Activated naive CD4-positive, alpha-beta T cell treated with anti-CD3 and anti-CD28 coated beads for 36 hours (primary cell): ENCODE results near the gene PYGL. TPM values are rescaled to one million over a fixed set of nuclear protein-coding genes. Genes with fewer than 3 reads are reported as not detected.
A peak's percentile ranks its signal among the peaks of the same experiment; 100 is the strongest.
"Not testable (repeated sequence)": the region's sequence is repeated elsewhere in the genome, so short reads cannot be mapped to it uniquely, and the experiment has no call there.

Experiments
- CTCF ChIA-PET: fragments of 350-600 bp; sonication (Branson Sonifier 250); formaldehyde crosslinking; loops from one replicate; lab custom pipeline; 2021; ENCODE audit warnings: antibody characterized with exemption; lab: Charles Lee
- DNase-seq: peaks from one replicate; pipeline ENCODE4 v3.0.0-alpha.2; 2020
- H3K27ac Mint-ChIP-seq: one replicate; pipeline ENCODE4 v1.8.0; 2021; ENCODE audit warnings: mild to moderate bottlenecking, mixed read lengths
- H3K27me3 Mint-ChIP-seq: one replicate; pipeline ENCODE4 v1.8.0; 2021; ENCODE audit warnings: low read depth, mixed read lengths
- H3K36me3 Mint-ChIP-seq: one replicate; pipeline ENCODE4 v1.8.0; 2021; ENCODE audit warnings: low read depth, mixed read lengths
- H3K4me1 Mint-ChIP-seq: one replicate; pipeline ENCODE4 v1.8.0; 2021; ENCODE audit warnings: low read depth, mixed read lengths
- H3K4me3 Mint-ChIP-seq: one replicate; pipeline ENCODE4 v1.8.0; 2021; ENCODE audit warnings: mild to moderate bottlenecking, moderate library complexity, mixed read lengths
- H3K9me3 Mint-ChIP-seq: one replicate; pipeline ENCODE4 v1.8.0; 2021; ENCODE audit warnings: mixed read lengths
- intact Hi-C: fragments of 100-400 bp; cut with micrococcal nuclease; formaldehyde crosslinking; loops from one replicate; pipeline ENCODE4 v1.15.1; 2023
- total RNA-seq, 2 experiments: library from RNA; stranded (reverse); gene quantifications; one replicate each; pipeline ENCODE4 v1.2.3, GENCODE V29; 2021

Gene PYGL
- total RNA-seq, 2 experiments from 2014 or later = 0.37 to 0.38 TPM

DNA sequence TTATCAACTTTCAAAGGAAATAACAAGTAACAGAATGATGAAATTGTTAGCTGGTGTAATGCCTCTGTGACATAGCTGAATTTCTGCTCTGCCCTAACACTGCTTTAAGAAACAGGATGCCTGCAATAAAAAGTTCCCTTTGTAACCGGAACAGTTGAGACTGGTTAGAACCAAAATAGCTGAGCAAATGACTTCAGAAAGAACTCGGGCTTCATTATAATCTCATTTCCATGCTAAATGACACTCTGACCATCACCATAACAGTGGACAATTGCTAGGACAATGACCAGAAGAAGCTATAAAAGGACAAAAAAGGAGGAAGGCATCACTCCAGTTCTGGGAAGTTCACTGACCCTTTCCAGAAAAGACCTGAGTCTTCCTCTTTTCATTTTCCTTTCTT lies 23.5 kb upstream of the PYGL start:
- H3K27me3 Mint-ChIP-seq = peaks cover 2% of the 10 kb centered on the region
- intact Hi-C loops = no loop called here
- H3K9me3 Mint-ChIP-seq = no peaks in the 10 kb centered on the region
- no peaks in the 10 kb centered on the region for H3K36me3 Mint-ChIP-seq
- no peak for DNase-seq
- no peak overlapping the region for H3K4me3 Mint-ChIP-seq
- CTCF ChIA-PET = no interaction called here
- no peak overlapping the region for H3K27ac Mint-ChIP-seq
- no peaks in the 10 kb centered on the region for H3K4me1 Mint-ChIP-seq

DNA sequence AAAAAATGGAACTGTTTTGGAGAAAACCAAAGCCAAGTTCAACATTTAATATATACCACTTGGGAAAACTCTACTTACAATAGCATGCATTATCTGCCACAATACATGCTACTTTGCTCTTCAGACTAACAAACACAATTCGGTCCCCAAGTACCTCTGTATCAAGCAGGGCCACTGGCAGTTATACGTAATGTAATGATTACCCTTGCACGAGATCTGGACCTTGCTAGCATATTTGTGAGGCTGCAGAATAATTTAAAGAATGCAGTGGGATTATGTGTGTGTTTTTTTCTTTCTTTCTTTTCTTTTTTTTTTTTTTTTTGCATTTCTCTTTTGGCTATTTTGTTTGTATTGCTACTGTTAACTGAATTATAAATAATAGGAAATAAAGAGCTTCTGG lies 22.8 kb upstream of the PYGL start:
- H3K27me3 Mint-ChIP-seq = no peaks in the 10 kb centered on the region
- intact Hi-C loops = no loop called here
- H3K9me3 Mint-ChIP-seq = no peaks in the 10 kb centered on the region

DNA sequence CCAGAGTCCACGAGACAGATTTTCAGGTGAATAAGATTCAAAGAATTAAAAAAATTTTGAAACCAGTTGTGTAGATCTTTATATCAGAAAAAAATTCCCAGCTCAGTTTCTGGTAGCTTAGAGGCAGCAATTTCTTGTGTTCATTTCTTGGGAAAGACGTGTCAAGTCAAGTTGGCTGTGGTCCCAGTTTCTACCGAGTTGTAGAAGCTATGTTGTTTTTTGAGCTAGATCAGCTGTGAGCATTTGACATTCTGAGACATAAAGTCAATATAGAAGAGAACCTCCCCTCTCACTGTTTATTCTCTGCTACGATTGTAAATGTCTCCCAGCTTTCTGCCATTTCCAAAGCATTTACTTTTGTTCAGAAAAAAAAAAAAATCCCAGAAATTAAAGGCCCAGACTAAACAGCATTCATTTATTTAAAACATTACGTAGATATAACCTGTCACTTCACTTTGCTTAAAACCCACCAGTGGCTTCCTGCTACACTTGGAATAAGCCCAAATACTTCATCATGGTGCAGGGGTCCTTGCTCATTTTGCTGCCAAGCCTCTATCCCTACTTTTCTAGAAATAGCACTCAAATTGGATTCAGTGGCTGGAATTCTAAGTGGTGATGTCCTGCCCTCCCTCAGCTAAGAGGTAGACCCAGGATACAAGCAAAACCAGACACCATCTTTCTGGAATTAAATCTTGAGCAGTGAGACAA lies 20.6 kb upstream of the PYGL start:
- Mint-ChIP-seq H3K27ac (no peak overlapping the region), H3K27me3 (peaks cover 5% of the 10 kb centered on the region), H3K9me3 (no peaks in the 10 kb centered on the region), H3K36me3 (no peaks in the 10 kb centered on the region), H3K4me3 (no peak overlapping the region), H3K4me1 (no peaks in the 10 kb centered on the region)
- CTCF ChIA-PET = no interaction called here
- intact Hi-C loops = no loop called here
- no peak for DNase-seq

More for the DNA sequence above, 22.8 kb upstream of the PYGL start:
- H3K4me3 Mint-ChIP-seq = no peak overlapping the region
- no peaks in the 10 kb centered on the region for H3K4me1 Mint-ChIP-seq
- CTCF ChIA-PET = no interaction called here
- no peak for DNase-seq
- H3K27ac Mint-ChIP-seq = no peak overlapping the region
- H3K36me3 Mint-ChIP-seq = no peaks in the 10 kb centered on the region

DNA sequence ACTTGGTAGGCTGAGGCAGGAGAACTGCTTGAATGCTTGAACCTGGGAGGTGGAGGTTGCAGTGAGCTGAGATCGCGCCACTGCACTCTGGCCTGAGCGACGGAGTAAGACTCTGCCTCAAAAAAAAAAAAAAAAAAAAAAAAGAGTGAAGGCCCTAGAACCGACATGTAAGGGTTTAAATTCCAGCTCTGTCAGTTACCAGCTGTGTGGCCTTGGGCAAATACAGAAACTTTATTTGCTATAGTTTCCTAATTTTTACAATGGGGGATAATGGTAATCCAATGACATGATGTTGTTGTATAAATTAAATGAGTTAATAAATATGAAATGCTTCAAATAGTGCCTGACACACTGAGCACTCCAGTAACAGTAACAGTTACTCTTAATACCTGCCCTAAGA lies 19.6 kb upstream of the PYGL start:
- DNase-seq = no peak
- H3K36me3 Mint-ChIP-seq = no peaks in the 10 kb centered on the region
- H3K4me1 Mint-ChIP-seq = no peaks in the 10 kb centered on the region
- H3K27ac Mint-ChIP-seq = no peak overlapping the region
- no peaks in the 10 kb centered on the region for H3K9me3 Mint-ChIP-seq
- H3K4me3 Mint-ChIP-seq = no peak overlapping the region
- peaks cover 5% of the 10 kb centered on the region for H3K27me3 Mint-ChIP-seq
- intact Hi-C loops = no loop called here
- CTCF ChIA-PET = interaction anchor here (0.6 kb wide), 1 partner anchor 174 kb away, joined by 6 read pairs; no protein-coding TSS in a partner anchor

DNA sequence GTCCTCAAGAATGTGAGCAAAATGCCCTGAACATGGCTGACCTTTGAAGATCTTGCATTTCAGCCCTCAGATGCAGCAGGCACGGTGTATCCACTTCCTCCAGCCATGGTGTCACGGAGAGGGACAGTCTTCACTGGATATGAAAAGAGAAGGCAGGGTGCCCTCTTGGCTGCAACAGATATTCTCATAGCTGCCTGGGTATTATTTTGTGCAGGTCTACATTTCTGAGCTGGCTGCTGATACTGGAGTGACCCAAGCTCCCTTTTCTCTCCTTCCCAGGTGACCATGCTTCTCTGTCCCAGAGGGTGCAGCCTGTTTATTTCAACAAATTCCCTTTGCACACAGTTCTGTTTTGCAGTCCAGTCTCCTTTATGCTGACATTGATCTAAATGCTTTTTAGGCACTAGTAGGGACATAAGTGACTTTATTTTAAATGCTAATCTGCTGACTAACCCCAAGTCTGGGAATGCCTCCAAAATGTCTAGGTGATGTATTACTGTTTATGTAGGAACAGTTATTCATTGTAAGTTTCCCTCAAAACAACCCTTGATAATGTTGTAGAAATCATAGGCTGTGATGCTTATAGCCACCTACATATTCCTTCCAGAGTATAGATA lies 17.4 kb upstream of the PYGL start:
- intact Hi-C loops = no loop called here
- no peaks in the 10 kb centered on the region for H3K36me3 Mint-ChIP-seq
- no peak for DNase-seq
- CTCF ChIA-PET = no interaction called here
- peaks cover 5% of the 10 kb centered on the region for H3K27me3 Mint-ChIP-seq
- H3K4me1 Mint-ChIP-seq = no peaks in the 10 kb centered on the region
- H3K4me3 Mint-ChIP-seq = no peak overlapping the region
- H3K9me3 Mint-ChIP-seq = no peaks in the 10 kb centered on the region
- H3K27ac Mint-ChIP-seq = no peak overlapping the region

DNA sequence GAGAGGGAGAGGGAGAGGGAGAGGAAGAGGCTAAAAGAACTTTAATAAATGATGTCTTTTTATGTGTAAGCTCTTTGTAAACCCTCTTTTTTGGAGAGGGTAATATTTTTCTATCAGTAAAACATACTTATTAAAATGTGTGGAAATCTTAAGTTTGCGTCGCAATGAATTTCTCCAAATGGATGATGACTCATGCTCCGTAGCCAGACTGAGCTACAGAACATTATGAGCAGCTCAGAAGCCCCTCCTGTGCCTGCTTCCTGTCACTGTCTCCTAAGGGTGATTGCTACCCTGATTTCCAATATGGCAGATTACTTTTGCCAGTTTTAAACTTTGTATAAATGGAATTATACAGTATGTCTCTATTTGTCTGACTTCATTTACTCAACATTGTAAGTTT lies 13.0 kb upstream of the PYGL start:
- Mint-ChIP-seq H3K36me3 (no peaks in the 10 kb centered on the region), H3K9me3 (no peaks in the 10 kb centered on the region), H3K27me3 (peaks cover 5% of the 10 kb centered on the region), H3K4me3 (no peak overlapping the region), H3K27ac (no peak overlapping the region), H3K4me1 (peaks cover 6% of the 10 kb centered on the region)
- no peak for DNase-seq
- CTCF ChIA-PET = interaction anchor here (0.6 to 0.9 kb wide), 2 partner anchors 9 to 34 kb away, joined by 4 to 5 read pairs; no protein-coding TSS in a partner anchor
- intact Hi-C loops = loop anchor here (5.0 kb wide), 2 partner anchors 80 to 695 kb away; partner anchors contain the start of gene FRMD6

DNA sequence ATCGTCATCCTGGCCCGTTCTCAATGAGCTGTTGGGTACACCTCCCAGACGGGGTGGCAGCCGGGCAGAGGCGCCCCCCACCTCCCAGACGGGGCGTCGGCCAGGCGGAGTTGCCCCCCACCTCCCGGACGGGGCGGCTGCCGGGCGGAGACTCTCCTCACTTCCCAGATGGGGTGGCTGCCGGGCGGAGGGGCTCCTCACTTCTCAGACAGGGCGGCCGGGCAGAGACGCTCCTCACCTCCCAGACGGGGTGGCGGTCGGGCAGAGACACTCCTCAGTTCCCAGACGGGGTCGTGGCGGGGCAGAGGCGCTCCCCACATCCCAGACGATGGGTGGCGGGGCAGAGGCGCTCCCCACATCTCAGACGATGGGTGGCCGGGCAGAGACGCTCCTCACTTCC lies 12.1 kb upstream of the PYGL start:
- H3K36me3 Mint-ChIP-seq, H3K9me3 Mint-ChIP-seq, H3K4me1 Mint-ChIP-seq, H3K4me3 Mint-ChIP-seq, H3K27ac Mint-ChIP-seq, DNase-seq, CTCF ChIA-PET, H3K27me3 Mint-ChIP-seq: not testable (repeated sequence)
- intact Hi-C loops = loop anchor here (5.0 kb wide), 2 partner anchors 79 to 696 kb away; partner anchors contain the start of gene FRMD6

DNA sequence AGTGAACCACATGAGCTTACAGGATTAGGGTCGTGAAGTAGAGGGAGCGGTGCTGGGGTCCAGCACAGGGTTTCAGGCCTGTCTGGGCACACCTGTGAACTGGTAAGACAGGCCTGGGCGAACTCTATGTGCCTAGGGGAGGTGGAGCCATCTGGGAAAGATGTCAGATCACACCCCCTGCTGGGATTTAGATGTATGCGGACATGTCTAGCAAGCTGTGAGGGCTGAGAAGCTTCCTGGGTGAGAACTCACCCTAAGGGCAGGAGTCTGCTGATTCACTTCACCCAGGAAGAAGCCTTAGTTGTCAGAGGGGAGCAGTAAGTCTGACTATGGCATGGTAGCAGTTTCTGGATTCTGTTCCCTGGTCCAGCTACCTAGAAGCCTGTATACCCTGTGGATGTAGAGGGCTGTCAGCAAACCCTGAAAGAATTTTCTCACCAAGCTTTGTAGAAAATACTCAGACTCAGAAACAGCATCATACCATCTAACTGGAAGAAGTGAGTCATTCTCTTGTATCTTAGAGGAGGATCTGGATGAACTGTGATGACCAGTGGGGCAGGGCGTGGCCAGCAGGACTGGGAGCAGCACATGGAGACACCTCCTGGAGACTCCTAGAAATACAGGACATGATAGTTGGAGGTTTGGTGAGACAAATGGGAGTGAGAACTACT lies 11.2 kb upstream of the PYGL start:
- no peaks in the 10 kb centered on the region for H3K27me3 Mint-ChIP-seq
- DNase-seq = peak; percentile 62
- H3K36me3 Mint-ChIP-seq = no peaks in the 10 kb centered on the region
- H3K4me1 Mint-ChIP-seq = peaks cover 6% of the 10 kb centered on the region
- H3K4me3 Mint-ChIP-seq = no peak overlapping the region
- no peaks in the 10 kb centered on the region for H3K9me3 Mint-ChIP-seq
- CTCF ChIA-PET = interaction anchor here (1.1 to 1.9 kb wide), 3 partner anchors 19 to 263 kb away, joined by 3 to 5 read pairs (median 5); partner anchors contain the start of gene TRIM9
- intact Hi-C loops = loop anchor here (1.0 to 5.0 kb wide), 5 partner anchors 78 to 825 kb away; partner anchors contain the start of gene FRMD6
- no peak overlapping the region for H3K27ac Mint-ChIP-seq

DNA sequence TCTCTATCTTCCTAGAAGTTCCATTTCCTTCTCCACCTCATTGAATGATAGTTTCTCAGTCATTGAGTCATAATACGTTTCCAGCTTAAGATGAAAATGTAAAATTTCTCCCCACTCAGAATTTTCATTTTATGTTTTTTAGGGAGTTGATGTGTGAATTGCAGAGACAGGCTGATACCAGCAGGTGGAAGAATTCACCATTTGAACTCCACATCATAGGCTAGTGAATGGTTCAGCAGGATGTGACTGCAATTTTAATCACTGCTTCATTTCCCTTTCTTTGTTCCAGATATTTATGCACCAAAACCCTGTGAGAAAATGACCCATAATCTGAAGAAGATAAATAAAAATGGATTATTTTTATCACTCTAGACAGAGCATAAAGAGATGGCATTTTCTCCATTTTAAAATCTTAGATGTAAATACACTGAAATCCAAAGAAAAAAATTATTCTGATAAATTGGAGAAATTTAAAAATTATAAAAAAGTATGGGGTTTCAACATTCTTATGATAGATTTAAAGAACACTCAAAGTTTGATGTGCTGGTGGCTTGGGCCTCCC lies 10.6 kb upstream of the PYGL start:
- CTCF ChIA-PET = interaction anchor here (0.8 to 1.9 kb wide), 4 partner anchors 18 to 264 kb away, joined by 3 to 5 read pairs (median 4); partner anchors contain the start of gene TRIM9
- Mint-ChIP-seq H3K9me3 (no peaks in the 10 kb centered on the region), H3K27me3 (no peaks in the 10 kb centered on the region), H3K4me3 (no peak overlapping the region), H3K36me3 (no peaks in the 10 kb centered on the region), H3K27ac (no peak overlapping the region), H3K4me1 (peaks cover 6% of the 10 kb centered on the region)
- intact Hi-C loops = loop anchor here (1.0 to 5.0 kb wide), 6 partner anchors 78 to 825 kb away; partner anchors contain the start of genes FRMD6 and TRIM9
- DNase-seq = no peak

DNA sequence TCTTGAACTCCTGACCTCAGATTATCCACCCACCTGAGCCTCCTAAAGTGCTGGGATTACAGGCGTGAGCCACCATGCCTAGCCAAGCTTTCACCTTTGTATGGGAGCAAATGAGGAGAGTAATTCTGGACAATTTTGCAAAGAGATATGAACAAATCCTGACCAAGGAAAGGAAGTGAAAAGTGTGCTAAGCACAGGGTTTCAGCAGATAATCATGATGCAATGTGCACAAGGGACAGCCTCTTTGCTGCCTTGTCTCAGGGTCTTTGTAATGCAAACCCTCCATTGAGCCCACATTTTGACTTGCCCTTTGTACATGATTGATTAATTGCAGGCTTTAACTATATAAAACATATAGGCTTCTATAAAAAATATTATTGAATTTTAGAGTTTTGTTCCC lies 9.2 kb upstream of the PYGL start:
- DNase-seq = no peak
- H3K27me3 Mint-ChIP-seq = no peaks in the 10 kb centered on the region
- H3K4me3 Mint-ChIP-seq = no peak overlapping the region
- intact Hi-C loops = no loop called here
- no peaks in the 10 kb centered on the region for H3K36me3 Mint-ChIP-seq
- H3K27ac Mint-ChIP-seq = no peak overlapping the region
- peaks cover 6% of the 10 kb centered on the region for H3K4me1 Mint-ChIP-seq
- no peaks in the 10 kb centered on the region for H3K9me3 Mint-ChIP-seq
- CTCF ChIA-PET = no interaction called here

DNA sequence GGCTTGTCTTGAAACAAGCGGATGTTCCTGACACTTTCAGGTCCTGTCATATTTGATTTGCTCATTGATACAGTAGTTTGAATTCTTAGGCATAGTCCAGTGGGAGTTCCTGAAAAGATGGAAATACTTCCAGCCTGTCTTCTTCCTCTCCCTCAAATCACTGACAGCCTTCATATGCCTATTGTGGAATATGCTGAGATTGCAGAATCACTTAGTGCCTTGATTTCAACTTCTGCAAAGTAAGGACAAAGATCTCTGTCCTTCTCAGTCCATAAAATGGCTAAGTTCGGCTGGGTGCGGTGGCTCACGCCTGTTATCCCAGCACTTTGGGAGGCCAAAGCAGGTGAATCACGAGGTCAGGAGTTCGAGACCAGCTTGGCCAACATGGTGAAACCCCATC lies 6.7 kb upstream of the PYGL start:
- CTCF ChIA-PET = interaction anchor here (0.6 kb wide), 1 partner anchor 53 kb away, joined by 3 read pairs; no protein-coding TSS in a partner anchor
- Mint-ChIP-seq H3K4me3 (no peak overlapping the region), H3K4me1 (peaks cover 6% of the 10 kb centered on the region), H3K27me3 (no peaks in the 10 kb centered on the region), H3K9me3 (no peaks in the 10 kb centered on the region), H3K27ac (no peak overlapping the region), H3K36me3 (no peaks in the 10 kb centered on the region)
- intact Hi-C loops = no loop called here
- no peak for DNase-seq

DNA sequence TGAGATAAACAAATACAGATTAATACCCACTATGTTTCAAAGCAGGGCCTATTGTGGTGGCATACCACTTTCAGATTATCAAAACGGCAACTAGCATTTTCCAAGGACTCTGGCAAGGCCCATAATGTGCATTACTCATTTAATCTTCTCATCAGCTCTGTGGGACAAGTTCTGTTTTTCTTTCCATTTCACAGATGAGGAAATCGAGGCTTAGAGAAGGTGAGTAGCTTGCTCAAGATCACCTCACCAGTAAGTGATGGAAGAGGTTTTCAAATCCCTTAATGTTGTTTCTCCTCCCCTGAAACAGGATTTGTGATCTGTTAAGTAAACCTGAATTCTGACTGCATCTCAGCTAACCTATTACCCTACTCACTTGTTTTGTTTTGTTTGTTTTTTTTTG lies 3.9 kb upstream of the PYGL start:
- H3K4me1 Mint-ChIP-seq = peaks cover 10% of the 10 kb centered on the region
- H3K27ac Mint-ChIP-seq = no peak overlapping the region
- no peak overlapping the region for H3K4me3 Mint-ChIP-seq
- no peaks in the 10 kb centered on the region for H3K36me3 Mint-ChIP-seq
- CTCF ChIA-PET = interaction anchor here (0.9 kb wide), 1 partner anchor 9 kb away, joined by 5 read pairs; no protein-coding TSS in a partner anchor
- intact Hi-C loops = no loop called here
- DNase-seq = no peak
- no peaks in the 10 kb centered on the region for H3K9me3 Mint-ChIP-seq
- peaks cover 7% of the 10 kb centered on the region for H3K27me3 Mint-ChIP-seq
